Measurements from ENCODE around the gene FIS1. TPM values are rescaled to one million over a fixed set of nuclear protein-coding genes. Genes with fewer than 3 reads are reported as not detected.

Gene FIS1
- total RNA-seq, 1 experiment from 2014 or later = 114 TPM

- Histone ChIP-seq H3K27me3 (ENCODE audit: insufficient read depth, low read length) (no peaks in the 10 kb centered on the region), H3K36me3 (ENCODE audit: control insufficient read depth in 1 of 2, insufficient read depth in 2 of 2, low read length in 2 of 2) (peaks cover 2 to 8% of the 10 kb centered on the region in 2 experiments; a peak in 3 of 4 replicates), H3K4me3 (replicated peaks in 1 of 2; ENCODE audit: low read depth in 1 of 2, low read length in 2 of 2) (no peak overlapping the region), H3K4me1 (ENCODE audit: control insufficient read depth in 1 of 2, insufficient read depth in 2 of 2, low read length in 2 of 2) (peaks cover 0 to 1% of the 10 kb centered on the region in 2 experiments; a peak in 3 of 4 replicates), H3K79me2 (ENCODE audit: insufficient read depth, low read length) (no peaks in the 10 kb centered on the region), H3K27ac (ENCODE audit: low read depth, low read length) (no peak overlapping the region), H3K9me2 (ENCODE audit: insufficient read depth) (no peaks in the 10 kb centered on the region), H3K9me3 (ENCODE audit: control insufficient read depth in 1 of 2, insufficient read depth in 1 of 2, low read depth in 1 of 2, low read length in 2 of 2) (no peaks in the 10 kb centered on the region), H3K4me2 (ENCODE audit: low read length) (no peak overlapping the region), H4K20me1 (ENCODE audit: insufficient read depth) (no peaks in the 10 kb centered on the region), H3K9ac (ENCODE audit: low read length) (no peak overlapping the region), H2AFZ (ENCODE audit: low read depth, low read length, poor library complexity, severe bottlenecking) (no peak overlapping the region)
- DNase-seq (ENCODE audit: low read depth, low spot score) (no peak), ATAC-seq (no peak)
- intact Hi-C loops (cut with micrococcal nuclease) = no loop called here
- BruUV-seq (replicated peaks) = no TSS peak
- ChIA-PET POLR2A (no interaction called here), CTCF (no interaction called here), RAD21 (ENCODE audit: low non-redundant PET in 1 of 2, low total read pairs in 2 of 2, uncharacterized antibody in 2 of 2, unreplicated experiment in 2 of 2) (no interaction called here)
- TF ChIP-seq, protein P1, sequence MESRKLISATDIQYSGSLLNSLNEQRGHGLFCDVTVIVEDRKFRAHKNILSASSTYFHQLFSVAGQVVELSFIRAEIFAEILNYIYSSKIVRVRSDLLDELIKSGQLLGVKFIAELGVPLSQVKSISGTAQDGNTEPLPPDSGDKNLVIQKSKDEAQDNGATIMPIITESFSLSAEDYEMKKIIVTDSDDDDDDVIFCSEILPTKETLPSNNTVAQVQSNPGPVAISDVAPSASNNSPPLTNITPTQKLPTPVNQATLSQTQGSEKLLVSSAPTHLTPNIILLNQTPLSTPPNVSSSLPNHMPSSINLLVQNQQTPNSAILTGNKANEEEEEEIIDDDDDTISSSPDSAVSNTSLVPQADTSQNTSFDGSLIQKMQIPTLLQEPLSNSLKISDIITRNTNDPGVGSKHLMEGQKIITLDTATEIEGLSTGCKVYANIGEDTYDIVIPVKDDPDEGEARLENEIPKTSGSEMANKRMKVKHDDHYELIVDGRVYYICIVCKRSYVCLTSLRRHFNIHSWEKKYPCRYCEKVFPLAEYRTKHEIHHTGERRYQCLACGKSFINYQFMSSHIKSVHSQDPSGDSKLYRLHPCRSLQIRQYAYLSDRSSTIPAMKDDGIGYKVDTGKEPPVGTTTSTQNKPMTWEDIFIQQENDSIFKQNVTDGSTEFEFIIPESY (IDR thresholded peaks at IDR 0.05; ENCODE audit: extremely low read depth, insufficient replicate concordance, low read length) = no peak
- TF ChIP-seq EZH2phosphoT487 (IDR thresholded peaks at IDR 0.05; ENCODE audit: borderline replicate concordance) = no peak
- TF ChIP-seq YY1 (IDR thresholded peaks at IDR 0.05; ENCODE audit: extremely low read depth, insufficient replicate concordance, low read depth, low read length) = no peak
- TF ChIP-seq TCF7L2 (IDR thresholded peaks at IDR 0.05; ENCODE audit: borderline replicate concordance, extremely low read depth, insufficient read depth, insufficient read length) = no peak
- no peak for TF ChIP-seq CBX3 (IDR thresholded peaks at IDR 0.05; ENCODE audit: low read depth)
- TF ChIP-seq, protein P2, sequence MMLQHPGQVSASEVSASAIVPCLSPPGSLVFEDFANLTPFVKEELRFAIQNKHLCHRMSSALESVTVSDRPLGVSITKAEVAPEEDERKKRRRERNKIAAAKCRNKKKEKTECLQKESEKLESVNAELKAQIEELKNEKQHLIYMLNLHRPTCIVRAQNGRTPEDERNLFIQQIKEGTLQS (IDR thresholded peaks at IDR 0.05) = no peak
- no peak for TF ChIP-seq POLR2AphosphoS5 (IDR thresholded peaks at IDR 0.05; ENCODE audit: low read depth, low read length)
- no peak for TF ChIP-seq CTCF (IDR thresholded peaks at IDR 0.05 in 2 of 3, conservative IDR thresholded peaks at IDR 0.05 in 1 of 3; ENCODE audit: borderline replicate concordance in 1 of 3, insufficient read depth in 1 of 3, low read depth in 2 of 3, low read length in 2 of 3)
- no peak for TF ChIP-seq REST (IDR thresholded peaks at IDR 0.05; ENCODE audit: low read depth)
- no peak for TF ChIP-seq ELF1 (IDR thresholded peaks at IDR 0.05; ENCODE audit: borderline replicate concordance, low read depth)
- TF ChIP-seq CEBPB (IDR thresholded peaks at IDR 0.05; ENCODE audit: low read depth) = no peak
- no peak for TF ChIP-seq EZH2 (IDR thresholded peaks at IDR 0.05)
- TF ChIP-seq ZFX (IDR thresholded peaks at IDR 0.05) = no peak
- TF ChIP-seq SRF (IDR thresholded peaks at IDR 0.05; ENCODE audit: low read depth) = no peak
- no peak for TF ChIP-seq RAD21 (IDR thresholded peaks at IDR 0.05; ENCODE audit: low read depth)
These were observed 38.8 kb downstream of the FIS1 start for GRCh38 chr7:101205901-101206664.
